HUES48 (cell line): ENCODE results near the gene CD58.

Experiments
- H3K27ac ChIP-seq: one replicate; pipeline ENCODE4 v1.7.0; 2013; ENCODE audit warnings: low read depth, low read length, inconsistent platforms
- H3K27me3 ChIP-seq: 2 replicates; pipeline ENCODE4 v1.6.1; 2013; ENCODE audit warnings: mild to moderate bottlenecking, low read length; ENCODE audit not compliant: control insufficient read depth, insufficient read depth
- H3K36me3 ChIP-seq: 2 replicates; pipeline ENCODE4 v1.6.1; 2013; ENCODE audit warnings: low read length; ENCODE audit not compliant: control insufficient read depth, insufficient read depth
- H3K4me1 ChIP-seq: 2 replicates; pipeline ENCODE4 v1.6.1; 2013; ENCODE audit warnings: mild to moderate bottlenecking, low read length; ENCODE audit not compliant: control insufficient read depth, insufficient read depth
- H3K4me3 ChIP-seq: 2 replicates; pipeline ENCODE4 v1.5.1; 2013; ENCODE audit warnings: mild to moderate bottlenecking, low read depth, low read length
- H3K9ac ChIP-seq: 2 replicates; pipeline ENCODE4 v1.6.1; 2013; ENCODE audit warnings: mild to moderate bottlenecking, low read depth, low read length, moderate library complexity
- H3K9me3 ChIP-seq: 2 replicates; pipeline ENCODE4 v1.6.1; 2013; ENCODE audit warnings: low read length; ENCODE audit not compliant: control insufficient read depth, insufficient read depth

The CD58 gene

DNA sequence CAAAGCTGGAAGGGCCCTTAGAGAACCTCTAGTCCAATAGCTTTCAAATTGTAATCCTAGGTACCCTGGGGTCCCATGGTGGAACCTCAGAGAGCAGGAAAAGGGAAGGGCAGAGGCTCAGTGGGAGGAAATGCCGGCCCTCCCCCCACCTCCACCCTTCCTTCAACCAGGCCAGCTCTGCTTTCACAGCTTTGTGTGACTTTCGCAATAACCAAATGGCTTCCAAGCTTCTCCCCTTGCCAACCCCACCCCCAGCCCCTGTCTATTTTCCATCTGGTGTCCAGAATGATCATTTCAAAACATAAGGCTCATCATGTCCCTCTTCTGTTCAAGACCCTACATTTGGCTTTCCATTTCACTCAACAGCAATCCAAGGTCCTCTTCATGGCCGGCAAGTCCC is 74.4 kb downstream of the CD58 start:
- H3K4me3 ChIP-seq: no peak overlapping the region
- H3K4me1 ChIP-seq: peaks cover 8% of the 10 kb centered on the region; the same call in 1 of the 2 replicates
- H3K9me3 ChIP-seq: no peaks in the 10 kb centered on the region
- H3K36me3 ChIP-seq: no peaks in the 10 kb centered on the region
- H3K27ac ChIP-seq: no peak overlapping the region
- no peaks in the 10 kb centered on the region for H3K27me3 ChIP-seq
- H3K9ac ChIP-seq: no peak overlapping the region

DNA sequence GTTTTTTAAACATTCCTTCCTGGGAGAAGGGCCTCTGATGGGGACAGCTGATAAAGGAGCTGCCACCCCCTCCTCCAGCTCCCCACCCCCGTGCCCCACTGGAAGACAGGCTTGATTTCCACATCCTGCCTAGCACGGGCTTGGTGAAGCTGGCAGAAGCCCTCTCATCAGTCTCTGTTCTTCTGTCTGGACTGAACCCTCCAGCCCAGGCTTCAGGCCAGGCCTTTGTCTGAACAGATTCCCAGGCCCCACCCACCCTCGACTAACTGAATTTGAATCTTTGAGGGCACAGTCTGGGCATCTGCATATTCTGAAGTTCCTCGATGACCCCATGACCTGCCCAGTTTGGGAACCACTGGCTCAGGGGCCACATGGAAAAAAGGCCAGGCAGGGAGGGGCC is 75.3 kb downstream of the CD58 start:
- H3K36me3 ChIP-seq: no peaks in the 10 kb centered on the region
- H3K27me3 ChIP-seq: no peaks in the 10 kb centered on the region
- no peak overlapping the region for H3K4me3 ChIP-seq
- peaks cover 8% of the 10 kb centered on the region; the same call in 1 of the 2 replicates for H3K4me1 ChIP-seq
- no peak overlapping the region for H3K9ac ChIP-seq
- no peak overlapping the region for H3K27ac ChIP-seq
- H3K9me3 ChIP-seq: no peaks in the 10 kb centered on the region

DNA sequence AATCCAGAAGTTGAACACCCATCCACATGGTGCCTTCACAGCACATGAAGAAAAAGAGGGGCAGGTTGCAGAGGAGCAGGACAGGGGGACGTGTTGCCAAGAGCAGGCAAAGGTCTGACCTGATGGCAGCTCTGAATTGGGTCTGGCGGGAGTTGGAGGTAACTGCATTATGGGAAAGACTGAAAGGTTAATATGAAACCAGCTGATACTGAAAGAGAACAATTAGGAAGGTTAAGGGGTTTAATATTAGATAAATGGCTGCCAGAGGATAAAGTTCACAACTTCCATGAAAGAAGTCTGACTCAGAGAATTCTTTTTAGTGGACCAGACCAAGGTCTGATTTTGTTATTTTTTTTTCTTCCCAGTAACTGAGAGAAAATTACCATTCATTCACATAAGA is 76.1 kb downstream of the CD58 start:
- no peaks in the 10 kb centered on the region for H3K9me3 ChIP-seq
- H3K9ac ChIP-seq: no peak overlapping the region
- H3K27me3 ChIP-seq: no peaks in the 10 kb centered on the region
- H3K27ac ChIP-seq: no peak overlapping the region
- no peaks in the 10 kb centered on the region for H3K36me3 ChIP-seq
- H3K4me3 ChIP-seq: no peak overlapping the region
- H3K4me1 ChIP-seq: peaks cover 8% of the 10 kb centered on the region; the same call in 1 of the 2 replicates

DNA sequence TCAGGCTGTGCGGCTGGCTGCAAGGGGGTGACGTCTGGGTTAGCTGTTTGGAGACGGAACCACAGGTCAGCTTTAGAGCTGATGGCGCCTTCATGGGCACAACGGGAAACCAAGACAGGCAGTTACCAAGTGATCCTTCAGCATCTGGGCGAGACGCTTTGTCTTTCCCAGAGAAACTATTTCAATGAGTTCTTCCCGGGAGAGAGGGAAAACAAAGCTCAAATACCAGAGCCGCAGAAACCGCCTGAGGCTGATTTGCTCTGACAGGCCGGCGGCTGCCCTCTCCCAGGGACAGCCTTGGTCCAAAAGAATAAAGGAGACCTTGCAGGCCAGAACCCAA is 76.5 kb downstream of the CD58 start:
- no peak overlapping the region for H3K4me3 ChIP-seq
- no peaks in the 10 kb centered on the region for H3K36me3 ChIP-seq
- no peak overlapping the region for H3K9ac ChIP-seq
- no peak overlapping the region for H3K27ac ChIP-seq
- peaks cover 8% of the 10 kb centered on the region; the same call in 1 of the 2 replicates for H3K4me1 ChIP-seq
- no peaks in the 10 kb centered on the region for H3K27me3 ChIP-seq
- no peaks in the 10 kb centered on the region for H3K9me3 ChIP-seq

DNA sequence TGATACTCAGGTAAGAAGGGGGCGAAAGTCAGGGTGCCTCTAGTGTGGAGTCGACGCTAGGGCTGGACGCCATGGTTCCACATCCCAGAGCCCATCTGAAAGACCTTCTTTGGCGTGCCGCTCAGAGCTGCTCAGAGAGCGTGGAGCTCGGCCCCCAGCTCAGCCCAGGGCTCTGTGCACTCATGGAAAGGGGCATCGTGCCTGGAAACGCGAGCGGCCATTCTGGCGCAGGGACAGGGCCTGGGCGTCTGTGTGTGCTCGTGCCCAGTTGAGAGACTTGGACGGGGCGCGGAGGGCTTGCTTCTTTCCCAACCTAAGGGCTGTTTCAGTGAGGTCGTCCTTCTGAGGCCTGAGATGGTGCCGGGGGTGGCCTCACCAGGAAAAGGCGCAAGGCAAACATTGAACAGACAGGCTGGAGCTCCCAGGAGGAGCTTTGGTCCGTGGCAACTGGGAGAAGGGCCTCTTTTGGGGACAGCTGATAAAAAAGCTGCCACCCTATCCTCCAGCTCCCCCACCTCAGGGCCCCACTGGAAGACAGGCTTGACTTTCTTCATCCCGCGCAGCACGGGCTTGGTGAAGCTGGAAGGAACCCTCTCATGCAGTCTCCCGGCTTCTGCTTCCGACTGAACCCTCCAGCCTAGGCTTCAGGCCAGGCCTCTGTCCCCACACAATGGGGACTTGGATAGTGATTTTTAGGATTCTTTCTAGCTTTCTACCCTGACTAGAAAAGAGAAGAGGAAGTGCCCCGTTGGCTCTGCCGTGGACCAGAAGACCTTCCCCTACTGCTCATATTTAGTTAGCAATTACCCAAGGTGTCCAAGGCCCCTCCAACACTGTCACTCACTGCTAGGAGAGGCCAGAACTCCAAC is 77.1 kb downstream of the CD58 start:
- H3K4me3 ChIP-seq: no peak overlapping the region
- H3K27me3 ChIP-seq: no peaks in the 10 kb centered on the region
- H3K9me3 ChIP-seq: no peaks in the 10 kb centered on the region
- H3K36me3 ChIP-seq: no peaks in the 10 kb centered on the region
- no peak overlapping the region for H3K27ac ChIP-seq
- H3K4me1 ChIP-seq: peaks cover 8% of the 10 kb centered on the region; the same call in 1 of the 2 replicates
- H3K9ac ChIP-seq: no peak overlapping the region

DNA sequence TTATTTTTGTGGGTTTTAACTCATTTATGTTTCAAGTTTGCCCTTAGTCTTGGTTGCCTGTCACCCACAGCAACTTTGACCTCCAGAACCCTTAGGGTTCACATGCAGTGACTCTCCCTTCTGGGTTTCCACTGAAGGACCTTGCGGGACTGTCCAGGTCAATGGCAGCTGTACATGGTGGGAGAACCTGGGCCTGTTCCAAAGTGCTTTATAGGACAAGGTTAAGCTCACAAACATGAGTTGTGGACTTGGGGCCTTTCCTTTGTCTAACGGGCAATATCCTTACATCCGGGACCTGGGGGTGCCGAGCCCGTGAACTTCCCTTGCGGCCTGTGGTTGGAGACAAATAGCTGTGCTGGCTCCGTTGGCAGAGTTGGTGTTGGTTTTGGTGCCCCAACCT is 77.8 kb downstream of the CD58 start:
- Histone ChIP-seq H3K27ac (no peak overlapping the region), H3K4me1 (peaks cover 8% of the 10 kb centered on the region; the same call in 1 of the 2 replicates), H3K9me3 (no peaks in the 10 kb centered on the region), H3K9ac (no peak overlapping the region), H3K4me3 (no peak overlapping the region), H3K36me3 (no peaks in the 10 kb centered on the region), H3K27me3 (no peaks in the 10 kb centered on the region)

DNA sequence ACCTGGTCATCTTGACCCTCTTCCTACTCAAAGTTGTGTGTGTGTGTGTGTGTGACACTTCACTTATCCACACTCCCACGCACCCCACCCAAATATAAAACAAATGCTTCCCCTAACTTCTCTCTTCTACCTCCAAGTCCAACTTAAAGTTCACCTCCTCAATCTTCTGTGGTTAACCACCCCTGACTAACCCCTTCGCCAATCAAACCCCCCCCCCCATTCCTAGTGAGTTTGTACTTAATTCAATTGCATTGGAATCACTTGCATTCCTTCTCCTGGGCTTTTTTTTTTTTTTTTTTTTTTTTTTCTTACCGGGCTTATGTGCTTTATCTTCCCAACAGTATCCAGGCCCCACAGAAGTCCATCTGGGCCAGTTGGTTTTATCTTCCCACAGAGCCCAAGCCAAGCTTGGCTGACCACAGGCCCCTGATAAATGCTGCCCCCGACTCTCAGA is 78.4 kb downstream of the CD58 start:
- Histone ChIP-seq H3K4me1 (peaks cover 8% of the 10 kb centered on the region; the same call in 1 of the 2 replicates), H3K4me3 (no peak overlapping the region)

DNA sequence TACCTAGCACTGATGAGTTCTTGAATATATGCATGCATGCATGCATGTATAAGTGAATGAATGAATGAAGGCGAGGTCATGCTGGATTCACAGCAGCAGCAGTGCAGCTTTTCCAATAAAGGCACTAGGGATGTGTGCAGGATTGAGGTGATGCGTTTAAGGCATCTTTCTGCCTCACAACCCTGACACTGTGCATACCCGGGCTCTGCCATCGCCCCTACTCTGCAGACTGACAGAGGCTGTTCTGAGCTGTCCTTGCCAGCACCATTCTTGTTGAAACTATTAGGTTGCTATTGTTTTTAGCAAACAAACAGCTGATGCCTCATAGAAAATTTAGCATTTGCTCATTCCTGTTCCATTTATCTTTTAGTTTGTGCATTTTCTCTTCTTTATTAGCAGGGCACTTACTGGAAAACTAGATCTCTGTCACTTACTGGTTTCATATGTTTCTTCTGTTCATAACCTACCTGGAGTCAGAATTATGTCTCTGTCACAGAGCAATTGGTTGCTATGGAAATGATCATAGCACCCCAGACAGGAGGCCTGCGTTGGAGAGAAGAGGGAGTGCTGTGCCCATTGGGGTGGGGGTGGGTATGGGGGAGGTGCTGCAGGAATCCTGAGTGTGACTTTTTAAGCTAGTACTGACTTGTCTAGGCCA is 79.0 kb downstream of the CD58 start:
- Histone ChIP-seq H3K4me1 (peaks cover 8% of the 10 kb centered on the region; the same call in 1 of the 2 replicates), H3K27me3 (no peaks in the 10 kb centered on the region), H3K36me3 (no peaks in the 10 kb centered on the region), H3K27ac (no peak overlapping the region), H3K4me3 (no peak overlapping the region), H3K9ac (no peak overlapping the region), H3K9me3 (no peaks in the 10 kb centered on the region)

More for the DNA sequence above, 78.4 kb downstream of the CD58 start:
- Histone ChIP-seq H3K27ac (no peak overlapping the region), H3K9ac (no peak overlapping the region), H3K27me3 (no peaks in the 10 kb centered on the region), H3K9me3 (no peaks in the 10 kb centered on the region), H3K36me3 (no peaks in the 10 kb centered on the region)

DNA sequence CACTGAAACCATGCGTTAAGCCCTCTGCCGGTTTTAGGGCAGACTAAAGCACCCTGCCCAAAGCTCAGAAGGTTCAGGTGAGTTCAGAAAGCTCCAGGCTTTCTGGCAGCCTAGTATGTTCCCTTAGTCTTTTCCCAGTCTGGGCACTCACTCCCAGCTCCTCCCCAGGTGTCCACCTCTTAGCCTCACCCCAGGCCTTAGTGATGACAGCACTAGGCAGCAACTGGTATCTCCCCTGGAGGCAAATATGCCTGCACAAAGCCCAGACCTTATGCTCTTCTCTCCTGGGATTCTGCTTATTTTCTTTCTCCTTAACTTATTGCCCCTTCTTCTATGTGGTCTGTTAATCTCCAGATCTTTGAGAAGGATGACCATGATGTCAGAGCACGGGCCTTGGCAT is 80.2 kb downstream of the CD58 start:
- Histone ChIP-seq H3K9me3 (no peaks in the 10 kb centered on the region), H3K4me1 (peaks cover 8% of the 10 kb centered on the region; the same call in 1 of the 2 replicates), H3K9ac (no peak overlapping the region), H3K27ac (no peak overlapping the region), H3K4me3 (no peak overlapping the region), H3K27me3 (no peaks in the 10 kb centered on the region), H3K36me3 (no peaks in the 10 kb centered on the region)

DNA sequence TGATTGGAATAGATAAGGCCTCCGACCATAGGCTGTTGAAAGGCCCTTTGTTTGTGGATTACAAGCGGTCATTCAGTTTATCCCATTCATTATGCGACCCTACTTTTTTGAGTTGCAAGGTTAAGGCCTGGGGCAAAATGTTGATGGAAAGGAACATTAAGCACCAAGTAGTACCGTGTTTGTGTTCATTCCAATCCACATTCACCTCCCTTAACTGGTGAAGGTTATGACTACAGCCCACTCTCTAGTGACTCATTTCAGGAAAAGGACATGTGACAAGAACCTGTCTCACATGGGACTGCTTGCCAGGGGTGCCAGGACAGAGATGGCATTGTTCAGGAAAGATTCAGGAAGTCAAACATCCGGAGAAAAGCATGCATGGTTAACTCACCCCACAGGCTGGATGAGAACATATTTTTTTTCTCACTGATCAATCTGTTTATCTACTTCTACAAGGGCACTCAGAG is 81.6 kb downstream of the CD58 start:
- Histone ChIP-seq H3K9me3 (no peaks in the 10 kb centered on the region), H3K9ac (no peak overlapping the region), H3K27ac (no peak overlapping the region), H3K4me1 (peaks cover 4% of the 10 kb centered on the region; the same call in 1 of the 2 replicates), H3K27me3 (no peaks in the 10 kb centered on the region), H3K36me3 (no peaks in the 10 kb centered on the region), H3K4me3 (no peak overlapping the region)

DNA sequence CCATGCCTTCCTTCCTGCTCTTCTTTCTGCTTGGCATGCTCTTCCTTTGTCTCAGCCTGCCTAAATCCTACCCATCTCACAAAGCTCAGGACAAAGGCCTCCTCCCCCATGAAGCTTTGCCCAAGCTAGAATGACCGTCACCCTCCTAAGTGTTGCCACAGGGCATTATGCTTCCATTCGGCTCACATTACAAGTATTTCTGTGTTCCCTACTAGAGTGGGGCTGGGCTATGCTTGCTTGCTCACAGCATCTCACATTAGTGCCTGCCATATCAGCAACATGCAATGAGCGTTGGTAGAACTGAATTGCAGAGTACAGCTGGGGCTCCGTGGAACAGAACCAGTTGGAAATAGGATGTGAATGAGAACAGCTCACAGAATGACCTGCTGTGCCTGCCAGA is 82.8 kb downstream of the CD58 start:
- Histone ChIP-seq H3K9me3 (no peaks in the 10 kb centered on the region), H3K9ac (no peak overlapping the region), H3K4me3 (no peak overlapping the region), H3K27ac (no peak overlapping the region), H3K27me3 (no peaks in the 10 kb centered on the region), H3K4me1 (no peaks in the 10 kb centered on the region), H3K36me3 (no peaks in the 10 kb centered on the region)
